HG03354 (cell line): ENCODE measurements around the gene ZNF648.
"Not testable (repeated sequence)": the region's sequence is repeated elsewhere in the genome, so short reads cannot be mapped to it uniquely, and the experiment has no call there.

Experiments
- ATAC-seq: cut with Tn5 transposase; IDR thresholded peaks from one replicate; pipeline ENCODE4 v1.9.1; 2021; ENCODE audit warnings: mild to moderate bottlenecking; ENCODE audit not compliant: unreplicated experiment, poor library complexity, severe bottlenecking

ZNF648 gene

DNA sequence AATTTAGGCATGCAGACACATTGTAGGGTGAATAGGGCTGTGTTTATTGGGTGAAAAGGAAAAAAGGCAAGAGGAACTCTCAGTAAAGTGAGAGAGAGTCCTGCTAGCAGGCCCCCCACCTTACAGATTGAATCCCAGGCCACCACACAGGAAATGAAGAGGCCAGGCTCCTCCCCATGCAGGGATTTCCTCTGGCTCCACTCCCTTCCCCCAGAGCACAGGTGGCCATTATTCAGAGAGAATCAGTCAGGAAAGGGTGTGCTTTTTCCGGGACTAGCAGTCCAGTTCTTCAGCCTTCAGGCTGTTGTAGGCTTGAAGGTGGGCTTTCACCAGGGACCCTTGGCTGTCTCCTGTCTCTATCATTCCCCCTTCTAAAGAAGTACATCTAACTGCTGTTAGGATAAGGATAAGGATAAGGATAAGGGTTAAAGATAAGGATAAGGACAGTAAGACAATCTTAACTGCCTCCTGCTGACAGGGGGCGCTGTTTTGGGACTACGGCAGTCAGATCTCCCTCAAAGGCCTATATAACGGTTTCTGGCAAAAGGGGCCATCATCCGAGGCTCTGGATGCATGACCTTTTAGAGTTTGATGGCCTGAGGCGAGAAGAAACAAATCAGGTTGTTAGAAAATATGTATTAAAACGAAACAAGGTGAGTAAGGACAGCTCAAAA, 26.3 kb downstream of the ZNF648 start:
- no peak for ATAC-seq

DNA sequence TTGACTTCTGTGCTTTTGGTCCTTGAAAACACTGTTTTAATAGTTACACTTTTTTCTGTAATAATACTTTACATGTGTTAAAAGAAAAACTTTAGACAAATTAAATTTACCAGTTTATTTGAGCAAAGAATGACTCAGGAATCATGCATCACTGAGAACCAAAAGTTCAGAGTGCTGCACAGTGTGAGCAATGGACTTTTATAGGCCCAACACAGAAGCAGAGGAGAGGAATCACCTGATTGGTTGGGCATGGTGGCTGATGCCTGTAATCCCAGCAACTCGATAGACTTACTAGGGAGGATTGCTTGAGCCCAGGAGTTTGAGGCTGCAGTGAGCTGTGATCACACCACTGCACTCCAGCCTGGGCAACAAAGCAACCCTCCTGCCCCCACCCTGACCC, 29.3 kb downstream of the ZNF648 start:
- no peak for ATAC-seq

DNA sequence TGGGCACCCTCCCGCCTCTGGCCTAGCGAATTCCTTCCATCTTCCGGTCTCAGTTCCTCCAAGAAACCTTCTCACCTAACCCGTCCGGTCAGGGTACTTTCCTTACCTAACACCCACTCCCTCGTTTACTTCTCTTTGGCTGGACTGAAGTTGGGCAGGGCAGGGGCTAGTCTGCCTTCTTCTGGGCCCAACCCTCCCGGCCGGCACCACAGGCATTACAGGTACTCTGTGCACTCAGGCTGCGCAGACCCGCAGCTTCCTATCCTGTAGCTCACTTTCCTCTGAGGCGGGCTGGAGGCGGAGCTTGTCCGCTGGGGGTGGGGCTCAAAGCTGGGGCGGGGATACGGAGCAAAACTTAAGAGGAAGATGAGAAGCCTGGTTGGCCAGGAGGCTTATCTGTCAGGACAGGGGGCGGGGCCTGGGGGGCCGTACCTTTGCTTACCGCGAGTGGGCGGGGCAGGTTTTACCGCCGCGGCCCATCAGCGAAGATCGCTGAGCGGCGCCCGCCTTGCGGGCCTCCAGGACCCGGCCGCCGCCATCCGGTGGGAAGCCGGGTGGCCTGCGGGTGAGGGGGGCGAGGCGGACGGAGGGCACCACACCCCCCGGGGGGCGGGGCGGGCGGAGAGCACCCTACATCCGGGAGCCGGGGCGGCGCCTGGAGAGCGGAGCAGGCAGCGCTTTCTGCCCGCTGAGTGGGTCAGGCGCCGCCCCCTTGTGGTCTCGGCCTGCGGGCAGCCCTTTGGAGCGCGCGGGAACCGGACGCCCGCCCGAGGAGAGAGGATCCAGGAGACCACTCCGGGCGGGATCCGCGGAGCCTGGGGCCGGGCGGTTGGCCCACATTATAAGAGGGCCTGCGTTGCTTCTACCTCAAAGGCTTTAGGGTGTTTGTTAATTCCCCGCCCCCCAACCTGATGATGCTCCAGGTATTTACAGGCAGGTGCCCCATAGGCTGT, 31.9 kb downstream of the ZNF648 start:
- peak; percentile 97 for ATAC-seq

DNA sequence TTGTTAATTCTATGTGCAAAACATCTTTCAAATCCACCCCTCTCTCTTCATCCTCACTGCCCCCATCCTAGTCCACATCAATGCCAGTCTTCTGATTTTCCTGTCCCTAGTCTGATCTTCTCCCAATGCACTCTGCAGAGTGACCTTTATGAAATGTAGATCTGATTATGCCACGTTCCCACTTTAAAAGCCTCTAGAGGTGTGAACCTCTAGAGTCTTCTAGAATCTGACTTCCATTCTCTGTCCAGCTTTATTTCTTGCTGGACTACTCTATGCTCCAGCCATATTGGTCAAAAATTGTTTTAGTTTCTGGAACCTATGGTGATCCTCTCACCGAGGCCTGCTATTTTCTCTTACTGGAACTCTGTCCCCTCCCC, 32.5 kb downstream of the ZNF648 start:
- ATAC-seq, result no peak

- ATAC-seq, result no peak
Observed at GRCh38 chr1:182015360-182015759, 46.2 kb downstream of the ZNF648 start.

GRCh38 chr1:182010800-182011370, 50.6 kb downstream of the ZNF648 start:
- not testable (repeated sequence) for ATAC-seq

DNA sequence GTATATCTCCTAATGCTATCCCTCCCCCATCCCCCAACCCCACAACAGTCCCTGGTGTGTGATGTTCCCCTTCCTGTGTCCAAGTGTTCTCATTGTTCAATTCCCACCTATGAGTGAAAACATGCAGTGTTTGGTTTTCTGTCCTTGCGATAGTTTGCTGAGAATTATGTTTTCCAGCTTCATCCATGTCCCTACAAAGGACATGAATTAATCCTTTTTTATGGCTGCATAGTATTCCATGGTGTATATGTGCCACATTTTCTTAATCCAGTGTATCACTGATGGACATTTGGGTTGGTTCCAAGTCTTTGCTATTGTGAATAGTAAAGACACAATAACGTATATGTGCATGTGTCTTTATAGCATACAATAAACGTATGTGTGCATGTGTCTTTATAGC, 56.1 kb downstream of the ZNF648 start:
- not testable (repeated sequence) for ATAC-seq

- ATAC-seq, result no peak
Observed at GRCh38 chr1:182004601-182005000, 56.9 kb downstream of the ZNF648 start.
